Measurements from ENCODE around the gene GIPC2. TPM values are rescaled to one million over a fixed set of nuclear protein-coding genes. Genes with fewer than 3 reads are reported as not detected.
"Not testable (repeated sequence)": the region's sequence is repeated elsewhere in the genome, so short reads cannot be mapped to it uniquely, and the experiment has no call there.

GIPC2 gene
- total and polyA plus RNA-seq, 8 donors, result 6.3 to 22.1 (median 12.9) TPM

GRCh38 chr1:78058670-78059069 lies 12.9 kb downstream of the GIPC2 start:
- H3K9me3 ChIP-seq, result no peaks in the 10 kb centered on the region
- TF ChIP-seq CTCF (IDR thresholded peaks at IDR 0.05), result no peak
- intact Hi-C loops (cut with DNase I), result no loop called here
- ATAC-seq (no peak), FAIRE-seq (no peak), DNase-seq (no peak)
- no peak overlapping the region for H3K4me3 ChIP-seq
- H3K27me3 ChIP-seq, result no peaks in the 10 kb centered on the region
- H3K4me1 ChIP-seq, result peaks cover 0 to 12% (median 0%) of the 10 kb centered on the region in 3 donors
- H3K36me3 ChIP-seq, result no peaks in the 10 kb centered on the region
- no peak overlapping the region for H3K27ac ChIP-seq
- WGBS, 2 donors, result 74 to 82% methylated on average over 4 of the region's 4 CpGs

GRCh38 chr1:78060857-78061563 lies 15.2 kb downstream of the GIPC2 start:
- TF ChIP-seq CTCF (IDR thresholded peaks at IDR 0.05), result no peak
- no peak for FAIRE-seq
- intact Hi-C loops (cut with DNase I), result loop anchor here in 1 of 3 donors (10.0 kb wide), 1 partner anchor 54 kb away; no protein-coding TSS in a partner anchor
- Histone ChIP-seq H3K27ac (no peak overlapping the region), H3K27me3 (no peaks in the 10 kb centered on the region), H3K4me3 (no peak overlapping the region), H3K36me3 (no peaks in the 10 kb centered on the region), H3K9me3 (no peaks in the 10 kb centered on the region), H3K4me1 (no peaks in the 10 kb centered on the region)
- DNase-seq, result no peak
- no peak for ATAC-seq
- WGBS, 2 donors, result 93 to 94% methylated on average over 4 of the region's 4 CpGs

- FAIRE-seq, result no peak
- Histone ChIP-seq H3K36me3 (no peaks in the 10 kb centered on the region), H3K4me3 (no peak overlapping the region), H3K27ac (no peak overlapping the region), H3K27me3 (no peaks in the 10 kb centered on the region), H3K4me1 (no peaks in the 10 kb centered on the region), H3K9me3 (no peaks in the 10 kb centered on the region)
- TF ChIP-seq CTCF (IDR thresholded peaks at IDR 0.05), result no peak
- intact Hi-C loops (cut with DNase I), result loop anchor here in 1 of 3 donors (10.0 kb wide), 1 partner anchor 53 kb away; no protein-coding TSS in a partner anchor
- ATAC-seq, result peak in 1 of 4 donors; percentile 12
- 57 to 62% methylated on average over 2 of the region's 2 CpGs for WGBS, 2 donors
- no peak for DNase-seq
Observed at GRCh38 chr1:78061825-78062523, 16.2 kb downstream of the GIPC2 start.

DNA sequence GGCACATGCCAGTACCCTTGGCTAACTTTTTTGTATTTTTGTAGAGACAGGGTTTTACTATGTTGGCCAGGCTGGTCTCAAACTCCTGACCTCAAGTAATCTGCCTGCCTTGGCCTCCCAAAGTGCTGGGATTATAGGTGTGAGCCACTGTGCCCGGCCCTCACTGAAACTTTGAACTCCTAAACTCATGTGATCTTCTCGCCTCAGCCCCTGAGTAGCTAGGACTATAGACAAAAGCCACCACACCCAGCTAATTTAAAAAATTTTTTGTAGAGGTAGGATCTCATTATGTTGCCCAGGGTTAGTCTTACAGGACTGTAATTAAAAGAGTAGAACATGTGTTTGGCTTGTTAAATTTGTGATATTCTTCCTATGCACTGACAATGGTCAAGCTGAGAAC lies 19.1 kb downstream of the GIPC2 start:
- not testable (repeated sequence) for FAIRE-seq, H3K27ac ChIP-seq, H3K27me3 ChIP-seq, H3K4me3 ChIP-seq, DNase-seq, H3K9me3 ChIP-seq, H3K4me1 ChIP-seq, ATAC-seq, H3K36me3 ChIP-seq
- WGBS, 2 donors, result 93 to 98% methylated on average over 2 of the region's 2 CpGs
- intact Hi-C loops (cut with DNase I), result loop anchor here in 1 of 3 donors (10.0 kb wide), 1 partner anchor 50 kb away; no protein-coding TSS in a partner anchor

DNA sequence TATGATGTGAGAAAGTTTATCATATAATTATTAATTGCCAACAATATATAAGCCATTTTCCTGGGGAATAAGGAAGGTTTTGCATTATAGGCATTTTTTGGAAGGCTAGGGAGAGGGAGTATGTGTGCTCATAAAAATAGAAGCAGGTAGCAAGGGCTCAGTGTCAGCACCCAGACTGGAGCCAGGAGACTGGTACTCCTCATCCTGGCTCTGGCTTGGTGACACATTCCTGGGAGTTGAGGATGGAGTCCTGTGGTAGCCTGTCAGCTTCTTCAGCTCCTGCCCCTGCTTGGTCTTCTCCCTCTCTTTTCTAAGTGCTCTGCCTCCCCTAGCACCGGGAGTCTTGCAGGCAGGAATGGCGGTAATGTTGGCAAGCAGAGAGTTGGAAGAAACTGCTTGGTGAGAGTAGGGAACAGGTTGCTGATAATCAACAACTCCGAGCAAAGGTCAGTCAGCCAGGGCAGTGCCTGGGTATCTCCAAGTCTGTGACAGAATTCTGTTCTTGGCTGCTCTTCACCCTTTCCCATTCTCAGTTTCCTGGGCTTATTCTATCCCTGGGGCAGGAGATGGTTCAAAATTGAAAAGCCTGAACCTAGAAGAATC lies 23.0 kb downstream of the GIPC2 start:
- no peak for FAIRE-seq
- H3K36me3 ChIP-seq, result no peaks in the 10 kb centered on the region
- peak in 3 of 6 donors; percentile 26 to 66 (median 28) for DNase-seq
- H3K27ac ChIP-seq, result peak overlapping the region in 2 of 4 donors; percentile 27 to 59
- no peak for TF ChIP-seq CTCF (IDR thresholded peaks at IDR 0.05)
- 10 to 26% methylated on average over 3 of the region's 3 CpGs for WGBS, 2 donors
- no peaks in the 10 kb centered on the region for H3K27me3 ChIP-seq
- peaks cover 0 to 12% (median 11%) of the 10 kb centered on the region in 3 donors for H3K4me1 ChIP-seq
- H3K4me3 ChIP-seq, result no peak overlapping the region
- H3K9me3 ChIP-seq, result no peaks in the 10 kb centered on the region
- intact Hi-C loops (cut with DNase I), result loop anchor here in 1 of 3 donors (10.0 kb wide), 1 partner anchor 46 kb away; no protein-coding TSS in a partner anchor
- peak; percentile 77 to 92 (median 88) for ATAC-seq

Measured in pancreas (tissue), 10 donors.